Activated T-helper 17 cell treated with anti-CD3 and anti-CD28 coated beads, Interleukin-2, amount 50 U/mL, for 72 hours (primary cell): ENCODE results near the gene ANAPC10. TPM values are rescaled to one million over a fixed set of nuclear protein-coding genes. Genes with fewer than 3 reads are reported as not detected.

Source experiments
- ATAC-seq: fragments of 150-1000 bp; cut with Tn5 transposase; replicated peaks from 2 replicates; pipeline ENCODE4 v1.10.0; 2021; ENCODE audit warnings: mild to moderate bottlenecking, moderate library complexity
- H3K27ac Mint-ChIP-seq: one replicate; pipeline ENCODE4 v1.8.0; 2022; ENCODE audit warnings: mixed read lengths
- H3K27me3 Mint-ChIP-seq: one replicate; pipeline ENCODE4 v1.8.0; 2022; ENCODE audit warnings: mixed read lengths
- H3K36me3 Mint-ChIP-seq: one replicate; pipeline ENCODE4 v1.8.0; 2022; ENCODE audit warnings: low read depth, mild to moderate bottlenecking, mixed read lengths
- H3K4me1 Mint-ChIP-seq: one replicate; pipeline ENCODE4 v1.8.0; 2022; ENCODE audit warnings: mixed read lengths
- H3K4me3 Mint-ChIP-seq: one replicate; pipeline ENCODE4 v1.8.0; 2022; ENCODE audit warnings: mild to moderate bottlenecking, mixed read lengths
- H3K9me3 Mint-ChIP-seq: one replicate; pipeline ENCODE4 v1.8.0; 2022; ENCODE audit warnings: mixed read lengths
- total RNA-seq, 2 donors: library from RNA; stranded (reverse); gene quantifications; one replicate each; pipeline ENCODE4 v1.2.3, GENCODE V29; 2022

The ANAPC10 gene
- total RNA-seq, 2 donors from 2014 or later: 21.8 to 32.5 TPM

- no peaks in the 10 kb centered on the region for H3K9me3 Mint-ChIP-seq
- ATAC-seq: peak; percentile 2
- H3K27me3 Mint-ChIP-seq: no peaks in the 10 kb centered on the region
- peak overlapping the region; percentile 97 for H3K27ac Mint-ChIP-seq
- H3K36me3 Mint-ChIP-seq: peaks cover 59% of the 10 kb centered on the region
- H3K4me1 Mint-ChIP-seq: peaks cover 15% of the 10 kb centered on the region
- H3K4me3 Mint-ChIP-seq: no peak overlapping the region
Measured at GRCh38 chr4:145097331-145097820, 620 bp downstream of the ANAPC10 start.

DNA sequence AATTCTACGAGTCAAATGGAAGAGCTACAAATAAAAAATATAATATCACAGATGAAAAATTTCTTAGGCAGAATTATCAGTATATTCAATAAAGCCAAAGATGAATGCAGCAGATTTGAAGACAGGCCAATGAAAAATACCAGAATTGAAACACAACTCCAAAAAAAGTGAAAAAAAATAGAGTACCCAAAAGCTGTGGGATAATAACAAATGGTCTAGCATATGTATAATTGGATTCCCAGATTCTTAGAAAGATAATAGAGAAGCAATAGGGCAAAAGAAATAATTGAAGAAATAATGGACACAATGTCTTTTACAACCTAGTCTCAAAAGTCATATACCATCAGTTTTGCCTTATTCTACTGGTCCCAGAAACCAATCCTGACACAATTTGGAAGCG is 4.4 kb downstream of the ANAPC10 start:
- H3K4me3 Mint-ChIP-seq: no peak overlapping the region
- no peaks in the 10 kb centered on the region for H3K9me3 Mint-ChIP-seq
- H3K27me3 Mint-ChIP-seq: no peaks in the 10 kb centered on the region
- H3K4me1 Mint-ChIP-seq: peaks cover 13% of the 10 kb centered on the region
- no peak overlapping the region for H3K27ac Mint-ChIP-seq
- H3K36me3 Mint-ChIP-seq: peaks cover 80% of the 10 kb centered on the region
- no peak for ATAC-seq

- Mint-ChIP-seq H3K27me3 (no peaks in the 10 kb centered on the region), H3K4me3 (no peak overlapping the region), H3K27ac (no peak overlapping the region), H3K4me1 (peaks cover 21% of the 10 kb centered on the region), H3K9me3 (no peaks in the 10 kb centered on the region), H3K36me3 (peaks cover 95% of the 10 kb centered on the region)
- ATAC-seq: no peak
Measured at GRCh38 chr4:145090380-145090779, 7.6 kb downstream of the ANAPC10 start.

GRCh38 chr4:145083891-145084605 is 13.9 kb downstream of the ANAPC10 start:
- no peak overlapping the region for H3K27ac Mint-ChIP-seq
- H3K4me1 Mint-ChIP-seq: peaks cover 22% of the 10 kb centered on the region
- H3K36me3 Mint-ChIP-seq: peaks cover 82% of the 10 kb centered on the region
- ATAC-seq: peak; percentile 29
- no peaks in the 10 kb centered on the region for H3K9me3 Mint-ChIP-seq
- H3K27me3 Mint-ChIP-seq: no peaks in the 10 kb centered on the region
- no peak overlapping the region for H3K4me3 Mint-ChIP-seq

- no peak overlapping the region for H3K27ac Mint-ChIP-seq
- no peak for ATAC-seq
- H3K36me3 Mint-ChIP-seq: peaks cover 82% of the 10 kb centered on the region
Measured at GRCh38 chr4:145081756-145082155, 16.2 kb downstream of the ANAPC10 start.

GRCh38 chr4:145076469-145076855 is 21.5 kb downstream of the ANAPC10 start:
- Mint-ChIP-seq H3K9me3 (no peaks in the 10 kb centered on the region), H3K27me3 (no peaks in the 10 kb centered on the region), H3K4me1 (peaks cover 25% of the 10 kb centered on the region), H3K4me3 (peak overlapping the region; percentile 18), H3K36me3 (peaks cover 58% of the 10 kb centered on the region), H3K27ac (no peak overlapping the region)
- no peak for ATAC-seq

More at GRCh38 chr4:145081756-145082155, 16.2 kb downstream of the ANAPC10 start:
- H3K4me1 Mint-ChIP-seq: peaks cover 20% of the 10 kb centered on the region
- no peaks in the 10 kb centered on the region for H3K9me3 Mint-ChIP-seq
- H3K27me3 Mint-ChIP-seq: no peaks in the 10 kb centered on the region
- H3K4me3 Mint-ChIP-seq: no peak overlapping the region

- Mint-ChIP-seq H3K27me3 (no peaks in the 10 kb centered on the region), H3K9me3 (no peaks in the 10 kb centered on the region), H3K4me3 (peak overlapping the region; percentile 18), H3K4me1 (peaks cover 25% of the 10 kb centered on the region), H3K36me3 (peaks cover 53% of the 10 kb centered on the region), H3K27ac (no peak overlapping the region)
- peak; percentile 58 for ATAC-seq
Measured at GRCh38 chr4:145075742-145076468, 22.1 kb downstream of the ANAPC10 start.

DNA sequence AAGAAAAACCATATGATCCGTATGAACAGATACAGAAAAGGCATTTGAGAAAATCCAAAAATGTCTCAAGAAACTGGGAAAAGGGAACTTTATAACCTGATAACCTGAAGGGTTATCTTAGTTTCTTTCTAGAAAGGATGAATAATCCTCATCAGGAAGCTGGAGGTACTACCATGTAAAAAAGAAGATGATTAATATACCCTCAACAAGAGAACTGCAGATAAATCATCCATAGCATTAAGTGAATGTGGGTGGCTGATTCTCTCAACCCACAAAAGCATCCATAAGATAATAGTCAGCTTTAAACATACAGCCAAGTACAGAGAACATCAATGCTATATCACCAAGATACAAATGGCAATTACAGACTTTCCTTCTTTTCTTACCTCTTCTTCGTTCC is 26.4 kb downstream of the ANAPC10 start:
- Mint-ChIP-seq H3K27ac (no peak overlapping the region), H3K4me1 (peaks cover 18% of the 10 kb centered on the region), H3K4me3 (no peak overlapping the region), H3K36me3 (peaks cover 23% of the 10 kb centered on the region), H3K9me3 (no peaks in the 10 kb centered on the region), H3K27me3 (no peaks in the 10 kb centered on the region)
- peak; percentile 67 for ATAC-seq

DNA sequence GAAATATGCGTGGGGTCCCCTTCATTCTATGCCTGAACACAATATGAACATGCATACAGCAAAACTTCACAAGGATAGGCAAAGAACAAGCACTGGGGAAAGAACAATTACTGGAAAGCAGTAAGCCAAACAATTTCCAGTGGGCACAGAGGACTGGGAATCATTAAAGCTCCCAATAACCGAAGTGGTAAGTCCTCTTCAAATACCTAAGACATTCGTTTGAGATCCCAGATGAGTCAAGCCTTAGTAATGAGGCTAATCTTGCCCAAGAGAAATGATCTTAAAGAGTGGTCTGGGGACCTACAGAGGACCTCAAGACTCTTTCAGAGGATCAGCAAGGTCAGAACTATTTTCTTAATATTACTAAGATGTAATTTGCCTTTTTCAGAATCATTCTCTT is 28.6 kb downstream of the ANAPC10 start:
- Mint-ChIP-seq H3K27me3 (no peaks in the 10 kb centered on the region), H3K4me1 (peaks cover 11% of the 10 kb centered on the region), H3K36me3 (peaks cover 11% of the 10 kb centered on the region), H3K27ac (no peak overlapping the region), H3K4me3 (no peak overlapping the region), H3K9me3 (no peaks in the 10 kb centered on the region)
- no peak for ATAC-seq

- no peak for ATAC-seq
- H3K4me3 Mint-ChIP-seq: no peak overlapping the region
- H3K9me3 Mint-ChIP-seq: no peaks in the 10 kb centered on the region
- H3K27me3 Mint-ChIP-seq: no peaks in the 10 kb centered on the region
- no peak overlapping the region for H3K27ac Mint-ChIP-seq
- peaks cover 5% of the 10 kb centered on the region for H3K4me1 Mint-ChIP-seq
- H3K36me3 Mint-ChIP-seq: peaks cover 32% of the 10 kb centered on the region
Measured at GRCh38 chr4:145066063-145066501, 31.9 kb downstream of the ANAPC10 start.

DNA sequence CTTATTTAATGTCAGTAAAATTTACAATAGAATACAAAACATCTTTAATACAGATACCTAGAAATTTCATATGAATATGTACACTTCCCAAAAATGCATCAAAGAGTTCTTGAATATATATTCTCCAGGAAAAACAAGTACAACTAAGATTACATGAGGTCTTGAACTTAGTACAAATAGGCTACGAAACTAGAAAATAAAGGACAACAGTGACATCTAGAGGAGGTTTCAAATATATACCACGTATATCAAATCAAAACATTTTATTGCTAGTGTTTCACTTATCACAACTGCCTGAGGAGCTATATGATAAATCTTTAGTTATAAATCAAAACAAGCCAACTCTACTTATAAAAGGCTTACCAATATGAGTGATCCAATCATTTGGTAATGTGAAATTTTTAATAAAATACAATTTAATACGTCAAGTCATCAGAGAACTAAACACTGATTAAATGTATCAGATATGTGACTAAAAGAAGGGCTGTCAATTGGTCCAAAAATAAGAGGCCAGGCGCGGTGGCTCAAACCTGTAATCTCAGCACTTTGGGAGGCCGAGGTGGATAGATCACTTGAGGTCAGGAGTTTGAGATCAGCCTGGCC is 36.6 kb downstream of the ANAPC10 start:
- Mint-ChIP-seq H3K27me3 (no peaks in the 10 kb centered on the region), H3K27ac (no peak overlapping the region), H3K9me3 (no peaks in the 10 kb centered on the region), H3K36me3 (peaks cover 21% of the 10 kb centered on the region), H3K4me1 (peaks cover 12% of the 10 kb centered on the region), H3K4me3 (no peak overlapping the region)
- ATAC-seq: peak; percentile 26

DNA sequence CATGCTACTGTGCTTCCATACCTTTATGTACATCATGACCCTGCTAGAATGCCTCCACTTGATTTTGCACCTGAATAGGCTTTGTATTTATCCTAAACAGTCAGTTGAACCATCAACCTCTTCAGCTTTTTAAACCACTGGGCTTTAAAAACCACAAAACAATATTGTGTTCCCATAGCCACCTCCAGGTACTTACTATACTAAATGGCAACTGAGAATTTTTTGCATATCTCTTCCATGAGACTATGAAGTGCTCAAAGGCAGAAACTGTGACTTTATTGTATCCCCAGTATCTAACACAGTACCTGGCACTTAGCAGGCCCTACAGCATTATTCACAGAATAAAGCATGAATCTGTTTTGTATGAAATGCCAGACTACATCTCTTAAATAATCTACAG is 39.7 kb downstream of the ANAPC10 start:
- Mint-ChIP-seq H3K4me1 (peaks cover 28% of the 10 kb centered on the region), H3K27ac (no peak overlapping the region), H3K36me3 (peaks cover 22% of the 10 kb centered on the region), H3K27me3 (no peaks in the 10 kb centered on the region), H3K4me3 (no peak overlapping the region), H3K9me3 (no peaks in the 10 kb centered on the region)
- no peak for ATAC-seq

GRCh38 chr4:145056325-145057130 is 41.5 kb downstream of the ANAPC10 start:
- peaks cover 28% of the 10 kb centered on the region for H3K4me1 Mint-ChIP-seq
- peak; percentile 56 for ATAC-seq
- peaks cover 11% of the 10 kb centered on the region for H3K36me3 Mint-ChIP-seq
- H3K27ac Mint-ChIP-seq: peak overlapping the region; percentile 15
- H3K4me3 Mint-ChIP-seq: peak overlapping the region; percentile 14
- H3K9me3 Mint-ChIP-seq: no peaks in the 10 kb centered on the region
- H3K27me3 Mint-ChIP-seq: no peaks in the 10 kb centered on the region
